WI38 (cell line): Measurements from ENCODE around the gene TMEM165.

Experiments
- H3K4me3 ChIP-seq: 2 replicates; pipeline ENCODE4 v1.5.1; 2011; ENCODE audit warnings: low read depth, mild to moderate bottlenecking, control low read depth, low read length
- TF ChIP-seq, protein P1 (sequence below): IDR thresholded peaks from 2 replicates; pipeline ENCODE4 v1.5.1; 2012; ENCODE audit warnings: low read depth, mild to moderate bottlenecking, control low read depth, low read length

Gene TMEM165

DNA sequence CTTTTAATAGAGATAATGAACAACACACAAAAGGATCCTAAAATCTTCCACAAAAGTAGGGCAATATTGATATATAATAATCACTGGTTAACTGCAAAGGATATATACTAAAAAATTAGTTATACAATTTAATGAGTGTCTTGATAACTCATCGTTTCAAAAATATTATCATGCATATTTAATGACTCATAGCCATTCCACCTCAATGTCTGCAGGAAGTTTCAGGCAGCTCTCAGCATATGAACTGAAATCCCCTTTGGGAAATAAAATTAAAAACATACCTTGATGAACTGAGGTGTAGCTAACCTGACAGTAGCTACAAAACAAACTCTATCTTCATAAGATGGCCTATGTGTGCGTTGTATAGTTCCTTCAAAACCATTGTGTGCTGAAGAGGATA lies 62.9 kb downstream of the TMEM165 start:
- TF ChIP-seq, protein P1, sequence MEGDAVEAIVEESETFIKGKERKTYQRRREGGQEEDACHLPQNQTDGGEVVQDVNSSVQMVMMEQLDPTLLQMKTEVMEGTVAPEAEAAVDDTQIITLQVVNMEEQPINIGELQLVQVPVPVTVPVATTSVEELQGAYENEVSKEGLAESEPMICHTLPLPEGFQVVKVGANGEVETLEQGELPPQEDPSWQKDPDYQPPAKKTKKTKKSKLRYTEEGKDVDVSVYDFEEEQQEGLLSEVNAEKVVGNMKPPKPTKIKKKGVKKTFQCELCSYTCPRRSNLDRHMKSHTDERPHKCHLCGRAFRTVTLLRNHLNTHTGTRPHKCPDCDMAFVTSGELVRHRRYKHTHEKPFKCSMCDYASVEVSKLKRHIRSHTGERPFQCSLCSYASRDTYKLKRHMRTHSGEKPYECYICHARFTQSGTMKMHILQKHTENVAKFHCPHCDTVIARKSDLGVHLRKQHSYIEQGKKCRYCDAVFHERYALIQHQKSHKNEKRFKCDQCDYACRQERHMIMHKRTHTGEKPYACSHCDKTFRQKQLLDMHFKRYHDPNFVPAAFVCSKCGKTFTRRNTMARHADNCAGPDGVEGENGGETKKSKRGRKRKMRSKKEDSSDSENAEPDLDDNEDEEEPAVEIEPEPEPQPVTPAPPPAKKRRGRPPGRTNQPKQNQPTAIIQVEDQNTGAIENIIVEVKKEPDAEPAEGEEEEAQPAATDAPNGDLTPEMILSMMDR: no peak
- H3K4me3 ChIP-seq: no peak overlapping the region

DNA sequence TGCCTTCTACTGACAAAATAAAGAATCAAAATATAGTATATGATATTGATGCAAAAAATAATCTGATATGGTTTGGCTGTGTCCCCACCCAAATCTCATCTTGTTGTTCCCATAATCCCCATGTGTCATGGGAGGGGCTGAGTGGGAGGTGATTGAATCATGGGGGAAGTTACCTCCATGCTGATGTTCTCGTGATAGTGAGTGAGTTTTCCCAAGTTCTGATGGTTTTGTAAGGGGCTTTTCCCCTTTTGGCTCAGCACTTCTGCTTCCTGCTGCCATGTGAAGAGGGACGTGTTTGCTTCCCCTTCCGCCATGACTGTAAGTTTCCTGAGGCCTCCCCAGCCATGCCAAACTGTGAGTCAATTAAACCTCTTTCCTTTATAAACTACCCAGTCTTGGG lies 70.2 kb downstream of the TMEM165 start:
- H3K4me3 ChIP-seq: no peak overlapping the region
- TF ChIP-seq, protein P1: no peak

DNA sequence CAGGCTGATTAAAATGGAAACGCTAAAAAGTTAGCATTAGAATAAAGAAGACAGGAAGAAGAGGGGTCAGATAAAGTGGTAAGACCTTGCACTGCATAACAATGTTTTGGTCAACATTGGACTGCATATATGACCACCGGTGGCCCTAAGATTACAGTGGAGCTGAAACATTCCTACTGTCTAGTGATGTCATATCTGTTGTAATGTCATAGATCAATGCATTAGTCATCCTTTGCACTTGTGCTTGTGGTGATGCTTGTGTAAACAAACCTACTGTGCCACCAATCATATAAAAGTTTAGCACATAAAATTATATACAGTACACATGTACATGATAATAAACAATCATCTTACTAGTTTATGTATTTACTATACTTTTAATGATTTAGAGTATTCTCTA lies 73.0 kb downstream of the TMEM165 start:
- H3K4me3 ChIP-seq: no peak overlapping the region
- TF ChIP-seq, protein P1: no peak

DNA sequence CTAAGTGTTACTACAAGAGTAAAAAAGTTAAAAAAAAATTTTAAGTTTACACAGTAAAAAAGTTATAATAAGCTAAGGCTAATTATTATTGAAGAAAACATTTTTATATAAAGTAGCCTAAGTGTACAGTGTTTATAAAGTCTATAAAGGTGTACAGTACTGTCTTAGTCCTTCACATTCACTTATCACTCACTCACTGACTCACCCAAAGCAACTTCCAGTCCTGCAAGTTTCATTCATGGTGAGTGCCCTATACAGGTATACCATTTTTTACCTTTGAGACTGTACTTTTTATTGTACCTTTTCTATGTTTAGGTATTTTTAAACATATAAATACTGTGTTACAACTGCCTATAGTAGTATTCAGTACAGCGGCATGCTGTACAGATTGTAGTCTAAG lies 74.2 kb downstream of the TMEM165 start:
- TF ChIP-seq, protein P1: no peak
- H3K4me3 ChIP-seq: no peak overlapping the region
